Mammary epithelial cell (primary cell): Measurements from ENCODE around the gene SLC12A3.
A peak's percentile ranks its signal among the peaks of the same experiment; 100 is the strongest.

ENCODE experiments used
- CTCF ChIP-seq, 2 donors: IDR thresholded peaks in 1 of 2; conservative IDR thresholded peaks in 1 of 2; 2 replicates each; pipeline ENCODE4 v1.5.1; 2011 to 2012; ENCODE audit warnings: inconsistent platforms in 2 of 2, low read length in 2 of 2, mild to moderate bottlenecking in 2 of 2, control low read depth in 1 of 2, low read depth in 1 of 2; ENCODE audit not compliant: insufficient read depth in 1 of 2; ENCODE audit errors: extremely low read depth in 1 of 2
- EZH2 ChIP-seq: IDR thresholded peaks from 2 replicates; pipeline ENCODE4 v1.6.1; 2012; ENCODE audit warnings: low read length, inconsistent platforms, borderline replicate concordance

- peak in 1 of 2 donors; percentile 16 for TF ChIP-seq CTCF (conservative IDR thresholded peaks at IDR 0.05 in 1 of 2, IDR thresholded peaks at IDR 0.05 in 1 of 2; ENCODE audit: extremely low read depth in 1 of 2, insufficient read depth in 1 of 2, low read depth in 1 of 2, low read length in 2 of 2)
- no peak for TF ChIP-seq EZH2
Measured at GRCh38 chr16:56931892-56932720, 67.1 kb downstream of the SLC12A3 start, which contains the start of gene HERPUD1.
